Measurements from ENCODE around the gene PSMD12. TPM values are rescaled to one million over a fixed set of nuclear protein-coding genes. Genes with fewer than 3 reads are reported as not detected.

Gene PSMD12
- polyA plus RNA-seq, 1 donor from 2014 or later = 24.1 TPM

GRCh38 chr17:67312265-67312664 is 54.1 kb downstream of the PSMD12 start:
- Histone ChIP-seq H3K79me2 (replicated peaks; ENCODE audit: insufficient read depth, low read length) (no peaks in the 10 kb centered on the region), H3K9me3 (ENCODE audit: low read length) (no peaks in the 10 kb centered on the region), H3K4me2 (ENCODE audit: low read length) (no peak overlapping the region), H3K9ac (ENCODE audit: low read length) (no peak overlapping the region), H3K4me3 (ENCODE audit: low read length) (no peak overlapping the region), H3F3A (ENCODE audit: insufficient read depth, low read length, poor library complexity, severe bottlenecking) (no peaks in the 10 kb centered on the region), H3K27ac (ENCODE audit: low read length) (no peak overlapping the region), H2AFZ (ENCODE audit: low read depth, low read length) (no peak overlapping the region), H4K20me1 (ENCODE audit: insufficient read depth) (no peaks in the 10 kb centered on the region), H3K36me3 (ENCODE audit: insufficient read depth, low read length) (no peaks in the 10 kb centered on the region), H3K27me3 (ENCODE audit: insufficient read depth, low read depth, low read length) (no peaks in the 10 kb centered on the region), H3K9me2 (ENCODE audit: insufficient read depth, low read length) (no peaks in the 10 kb centered on the region)
- TF ChIP-seq SMC3 (conservative IDR thresholded peaks at IDR 0.05; ENCODE audit: poor library complexity) = no peak
- TF ChIP-seq TAF1 (IDR thresholded peaks at IDR 0.05; ENCODE audit: low read depth) = no peak
- no peak for TF ChIP-seq EZH2 (IDR thresholded peaks at IDR 0.05; ENCODE audit: borderline replicate concordance, insufficient read depth, low read length, poor library complexity, severe bottlenecking)
- TF ChIP-seq POLR2AphosphoS5 (IDR thresholded peaks at IDR 0.05) = no peak
- no peak for TF ChIP-seq MXI1 (conservative IDR thresholded peaks at IDR 0.05; ENCODE audit: poor library complexity, severe bottlenecking)
- TF ChIP-seq REST (IDR thresholded peaks at IDR 0.05; ENCODE audit: borderline replicate concordance) = no peak
- no peak for TF ChIP-seq CTCF (IDR thresholded peaks at IDR 0.05; ENCODE audit: poor library complexity, severe bottlenecking)

GRCh38 chr17:67311575-67311974 is 54.8 kb downstream of the PSMD12 start:
- Histone ChIP-seq H2AFZ (ENCODE audit: low read depth, low read length) (no peak overlapping the region), H3K4me3 (ENCODE audit: low read length) (no peak overlapping the region), H3K36me3 (ENCODE audit: insufficient read depth, low read length) (no peaks in the 10 kb centered on the region), H3K4me2 (ENCODE audit: low read length) (no peak overlapping the region), H3K27me3 (ENCODE audit: insufficient read depth, low read depth, low read length) (no peaks in the 10 kb centered on the region), H3K9me2 (ENCODE audit: insufficient read depth, low read length) (no peaks in the 10 kb centered on the region), H3K9me3 (ENCODE audit: low read length) (no peaks in the 10 kb centered on the region), H3K79me2 (replicated peaks; ENCODE audit: insufficient read depth, low read length) (no peaks in the 10 kb centered on the region), H3K27ac (ENCODE audit: low read length) (no peak overlapping the region), H3F3A (ENCODE audit: insufficient read depth, low read length, poor library complexity, severe bottlenecking) (no peaks in the 10 kb centered on the region), H4K20me1 (ENCODE audit: insufficient read depth) (no peaks in the 10 kb centered on the region), H3K9ac (ENCODE audit: low read length) (no peak overlapping the region)
- TF ChIP-seq EP300 (conservative IDR thresholded peaks at IDR 0.05; ENCODE audit: poor library complexity, severe bottlenecking) (no peak), MXI1 (conservative IDR thresholded peaks at IDR 0.05; ENCODE audit: poor library complexity, severe bottlenecking) (no peak), RAD21 (conservative IDR thresholded peaks at IDR 0.05) (no peak), SMC3 (conservative IDR thresholded peaks at IDR 0.05; ENCODE audit: poor library complexity) (no peak), EZH2 (IDR thresholded peaks at IDR 0.05; ENCODE audit: borderline replicate concordance, insufficient read depth, low read length, poor library complexity, severe bottlenecking) (no peak), CTCF (IDR thresholded peaks at IDR 0.05; ENCODE audit: poor library complexity, severe bottlenecking) (no peak), REST (IDR thresholded peaks at IDR 0.05; ENCODE audit: borderline replicate concordance) (no peak), TAF1 (IDR thresholded peaks at IDR 0.05; ENCODE audit: low read depth) (no peak), POLR2AphosphoS5 (IDR thresholded peaks at IDR 0.05) (no peak)

Measured in neural cell (in vitro differentiated cells).